Measurements from ENCODE around the gene BMP8A. TPM values are rescaled to one million over a fixed set of nuclear protein-coding genes. Genes with fewer than 3 reads are reported as not detected.
"Not testable (repeated sequence)": the region's sequence is repeated elsewhere in the genome, so short reads cannot be mapped to it uniquely, and the experiment has no call there.

BMP8A gene
- total RNA-seq, 2 donors from 2014 or later, result 5.4 to 9.4 TPM

DNA sequence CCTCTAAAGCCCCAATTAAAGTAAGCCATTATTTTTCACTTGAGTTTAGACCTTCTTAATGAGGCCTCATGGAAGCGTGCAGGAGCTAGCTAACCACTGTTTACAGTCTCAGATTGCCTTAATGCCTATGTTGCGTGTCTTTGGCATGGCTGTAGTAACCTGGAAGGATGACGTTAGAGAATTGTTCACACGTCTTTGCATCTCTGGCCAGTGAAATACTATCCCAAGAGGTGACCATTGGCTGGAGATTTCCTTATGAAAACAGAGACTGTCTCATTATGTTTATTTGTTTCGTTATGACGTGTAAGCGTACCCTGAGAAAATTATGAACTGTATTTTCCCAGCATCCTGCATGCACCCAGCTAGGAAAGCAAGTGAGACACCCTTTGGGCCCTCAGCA, 18.6 kb upstream of the BMP8A start:
- no peaks in the 10 kb centered on the region for H3K27me3 ChIP-seq (replicated peaks; ENCODE audit: insufficient read depth)
- no peak overlapping the region for H3K4me3 ChIP-seq
- no peak overlapping the region for H3K27ac ChIP-seq
- intact Hi-C loops (cut with DNase I), result no loop called here
- DNase-seq (ENCODE audit: low spot score), result no peak
- 88% methylated on average over 7 of the region's 7 CpGs for WGBS
- TF ChIP-seq POLR2AphosphoS5 (IDR thresholded peaks at IDR 0.05) (no peak), POLR2A (IDR thresholded peaks at IDR 0.05) (no peak)
- TF ChIP-seq, protein P1, sequence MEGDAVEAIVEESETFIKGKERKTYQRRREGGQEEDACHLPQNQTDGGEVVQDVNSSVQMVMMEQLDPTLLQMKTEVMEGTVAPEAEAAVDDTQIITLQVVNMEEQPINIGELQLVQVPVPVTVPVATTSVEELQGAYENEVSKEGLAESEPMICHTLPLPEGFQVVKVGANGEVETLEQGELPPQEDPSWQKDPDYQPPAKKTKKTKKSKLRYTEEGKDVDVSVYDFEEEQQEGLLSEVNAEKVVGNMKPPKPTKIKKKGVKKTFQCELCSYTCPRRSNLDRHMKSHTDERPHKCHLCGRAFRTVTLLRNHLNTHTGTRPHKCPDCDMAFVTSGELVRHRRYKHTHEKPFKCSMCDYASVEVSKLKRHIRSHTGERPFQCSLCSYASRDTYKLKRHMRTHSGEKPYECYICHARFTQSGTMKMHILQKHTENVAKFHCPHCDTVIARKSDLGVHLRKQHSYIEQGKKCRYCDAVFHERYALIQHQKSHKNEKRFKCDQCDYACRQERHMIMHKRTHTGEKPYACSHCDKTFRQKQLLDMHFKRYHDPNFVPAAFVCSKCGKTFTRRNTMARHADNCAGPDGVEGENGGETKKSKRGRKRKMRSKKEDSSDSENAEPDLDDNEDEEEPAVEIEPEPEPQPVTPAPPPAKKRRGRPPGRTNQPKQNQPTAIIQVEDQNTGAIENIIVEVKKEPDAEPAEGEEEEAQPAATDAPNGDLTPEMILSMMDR (IDR thresholded peaks at IDR 0.05), result no peak
- peaks cover 0 to 5% of the 10 kb centered on the region in 2 donors for H3K36me3 ChIP-seq
- no peaks in the 10 kb centered on the region for H3K9me3 ChIP-seq
- no peaks in the 10 kb centered on the region for H3K4me1 ChIP-seq (replicated peaks)

DNA sequence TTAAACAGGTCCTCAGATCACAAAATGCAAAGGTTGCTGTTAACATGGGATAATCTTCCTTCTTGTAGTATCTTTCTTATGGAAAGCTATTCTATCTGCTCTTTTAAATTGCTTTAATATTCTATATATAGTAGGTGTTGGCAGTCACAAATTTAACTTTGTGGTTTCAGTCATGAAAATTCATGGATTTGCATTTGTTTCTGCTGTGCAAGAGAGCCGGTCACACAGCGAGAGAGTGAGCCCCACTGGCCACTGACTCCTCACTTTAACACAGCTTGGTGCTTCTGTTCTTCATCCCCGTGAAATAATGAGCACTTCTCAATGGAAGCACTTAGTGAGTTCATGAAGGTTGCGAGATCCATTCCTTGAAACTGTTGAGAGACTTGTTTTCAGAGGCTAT, 18.1 kb upstream of the BMP8A start:
- Histone ChIP-seq H3K27ac (no peak overlapping the region), H3K27me3 (replicated peaks; ENCODE audit: insufficient read depth) (no peaks in the 10 kb centered on the region), H3K9me3 (no peaks in the 10 kb centered on the region), H3K36me3 (peaks cover 0 to 5% of the 10 kb centered on the region in 2 donors), H3K4me1 (replicated peaks) (no peaks in the 10 kb centered on the region), H3K4me3 (no peak overlapping the region)
- TF ChIP-seq, protein P1 (IDR thresholded peaks at IDR 0.05), result no peak
- TF ChIP-seq POLR2A (IDR thresholded peaks at IDR 0.05), result no peak
- TF ChIP-seq POLR2AphosphoS5 (IDR thresholded peaks at IDR 0.05), result no peak
- no peak for DNase-seq (ENCODE audit: low spot score)
- intact Hi-C loops (cut with DNase I), result no loop called here
- WGBS, result 95% methylated on average over 4 of the region's 4 CpGs

DNA sequence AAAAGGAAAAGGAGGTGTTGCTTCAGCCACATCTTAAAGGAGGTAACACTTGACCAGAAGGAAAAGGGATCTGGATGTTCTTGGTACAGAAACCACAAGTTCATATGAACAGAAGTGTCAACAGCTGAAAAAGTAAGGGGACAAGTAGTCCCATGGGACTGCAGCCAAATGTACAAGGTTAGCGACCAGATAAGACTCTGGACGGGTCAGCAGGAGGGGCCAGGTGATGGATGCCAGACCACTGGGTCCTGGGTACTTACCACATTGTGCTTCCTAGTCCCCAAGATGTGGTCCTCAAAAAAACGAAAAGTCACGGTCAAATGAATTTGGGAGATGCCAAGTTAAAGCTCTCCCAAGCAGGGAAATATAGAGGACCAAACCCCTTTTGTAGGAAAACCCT, 16.6 kb upstream of the BMP8A start:
- intact Hi-C loops (cut with DNase I), result no loop called here
- DNase-seq (ENCODE audit: low spot score), result no peak
- Histone ChIP-seq H3K27ac (no peak overlapping the region), H3K27me3 (replicated peaks; ENCODE audit: insufficient read depth) (no peaks in the 10 kb centered on the region), H3K4me1 (replicated peaks) (no peaks in the 10 kb centered on the region), H3K36me3 (peaks cover 0 to 5% of the 10 kb centered on the region in 2 donors), H3K9me3 (no peaks in the 10 kb centered on the region), H3K4me3 (no peak overlapping the region)
- TF ChIP-seq POLR2AphosphoS5 (IDR thresholded peaks at IDR 0.05) (no peak), POLR2A (IDR thresholded peaks at IDR 0.05) (no peak)
- TF ChIP-seq, protein P1 (IDR thresholded peaks at IDR 0.05), result no peak
- 76% methylated on average over 4 of the region's 4 CpGs for WGBS

DNA sequence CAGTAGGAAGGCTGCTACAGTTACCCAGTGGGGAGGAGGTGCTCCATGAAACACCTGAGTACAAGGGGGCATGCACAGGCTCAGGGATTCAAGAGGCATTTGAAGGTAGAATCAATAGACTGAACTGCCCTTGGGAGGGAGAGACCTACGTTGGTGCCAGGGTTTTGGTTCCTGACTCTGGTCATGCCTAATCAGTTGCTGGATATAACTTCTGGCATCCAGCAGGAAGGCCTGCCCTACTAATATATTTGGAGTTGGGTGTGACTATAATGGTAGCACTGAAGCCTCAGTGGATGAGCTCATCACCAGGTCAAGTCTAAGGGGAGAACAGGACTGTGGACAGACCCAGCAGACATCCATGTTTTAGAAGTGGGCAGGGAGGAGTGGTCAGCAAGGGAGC, 15.9 kb upstream of the BMP8A start:
- DNase-seq (ENCODE audit: low spot score); H3K27ac ChIP-seq: not testable (repeated sequence)
- WGBS, result 33% methylated on average over 1 of the region's 1 CpG

DNA sequence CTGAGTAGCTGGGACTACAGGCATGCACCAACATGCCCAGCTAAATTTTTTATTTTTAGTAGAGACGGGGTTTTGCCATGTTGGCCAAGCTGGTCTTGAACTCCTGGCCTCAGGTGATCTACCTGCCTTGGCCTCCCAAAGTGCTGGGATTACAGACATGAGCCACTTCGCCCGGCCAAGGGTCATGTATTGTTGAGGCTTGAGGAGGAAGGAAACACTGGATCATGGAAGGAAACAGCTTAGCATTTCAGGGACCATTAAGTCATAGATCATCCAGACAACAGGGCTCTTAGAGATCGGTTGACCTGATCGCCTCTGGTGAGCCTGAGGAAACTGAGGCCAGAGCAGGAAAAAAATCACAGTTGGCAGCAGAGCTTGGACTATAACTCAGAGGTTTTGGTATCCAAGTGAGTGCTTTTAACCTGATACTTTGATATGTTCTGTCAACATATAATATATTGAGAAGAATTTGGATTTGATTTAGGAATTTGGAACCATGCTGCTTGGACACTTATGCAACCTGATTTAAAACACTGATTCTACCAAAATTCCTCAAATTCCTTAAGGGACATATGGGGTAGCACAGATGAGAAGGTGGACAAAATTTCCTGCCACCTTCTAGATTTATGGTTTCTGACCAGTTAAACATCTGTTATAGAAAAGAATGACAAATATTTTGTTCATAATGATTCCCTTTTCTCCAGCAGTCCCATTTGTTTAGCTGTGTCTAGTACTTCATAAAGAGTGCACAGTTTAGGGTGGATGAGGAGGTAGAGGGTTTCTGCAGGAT, 13.1 kb upstream of the BMP8A start:
- no peak for DNase-seq (ENCODE audit: low spot score)
- Histone ChIP-seq H3K36me3 (no peaks in the 10 kb centered on the region), H3K4me3 (no peak overlapping the region), H3K27ac (no peak overlapping the region), H3K9me3 (no peaks in the 10 kb centered on the region), H3K27me3 (replicated peaks; ENCODE audit: insufficient read depth) (no peaks in the 10 kb centered on the region), H3K4me1 (replicated peaks) (no peaks in the 10 kb centered on the region)
- 81% methylated on average over 5 of the region's 5 CpGs for WGBS
- no peak for TF ChIP-seq POLR2A (IDR thresholded peaks at IDR 0.05)
- TF ChIP-seq, protein P1 (IDR thresholded peaks at IDR 0.05), result no peak
- TF ChIP-seq POLR2AphosphoS5 (IDR thresholded peaks at IDR 0.05), result no peak
- intact Hi-C loops (cut with DNase I), result no loop called here

More for the DNA sequence above, 15.9 kb upstream of the BMP8A start:
- H3K4me1 ChIP-seq (replicated peaks); intact Hi-C loops (cut with DNase I); H3K4me3 ChIP-seq; H3K27me3 ChIP-seq (replicated peaks; ENCODE audit: insufficient read depth); H3K9me3 ChIP-seq; H3K36me3 ChIP-seq: not testable (repeated sequence)
